HL-60 (cell line): Measurements from ENCODE around the gene SCN1B.

Source experiments
- DNase-seq, 2 experiments: peaks; one replicate each; pipeline ENCODE4 v3.0.0-alpha.2; 2010 to 2020; ENCODE audit warnings: low read depth in 1 of 2, low spot score in 1 of 2
- H3K27ac ChIP-seq: fragments of 250-450 bp; sonication (Bioruptor Pico); replicated peaks from 2 replicates; pipeline ENCODE4 v1.5.1; 2020; ENCODE audit warnings: mild to moderate bottlenecking, moderate library complexity
- H3K27me3 ChIP-seq: fragments of 250-450 bp; sonication (Bioruptor Pico); 2 replicates; pipeline ENCODE4 v1.5.1; 2021; ENCODE audit warnings: mild to moderate bottlenecking, moderate library complexity; ENCODE audit not compliant: insufficient read depth, poor library complexity, severe bottlenecking
- H3K4me3 ChIP-seq: replicated peaks from 2 replicates; pipeline ENCODE4 v1.5.1; 2011; ENCODE audit warnings: mild to moderate bottlenecking, control low read depth, low read length; ENCODE audit not compliant: insufficient read depth
- GABPA ChIP-seq: IDR thresholded peaks from 2 replicates; pipeline ENCODE4 v1.6.1; 2012; ENCODE audit warnings: low read depth
- POLR2AphosphoS5 ChIP-seq: IDR thresholded peaks from 2 replicates; pipeline ENCODE4 v1.6.1; 2012; ENCODE audit warnings: low read depth
- REST ChIP-seq: IDR thresholded peaks from 2 replicates; pipeline ENCODE4 v1.6.1; 2012; ENCODE audit warnings: low read depth; ENCODE audit not compliant: insufficient replicate concordance
- SPI1 ChIP-seq: IDR thresholded peaks from 2 replicates; pipeline ENCODE4 v1.6.1; 2012; ENCODE audit warnings: low read depth, mild to moderate bottlenecking, borderline replicate concordance
- TF ChIP-seq, protein P1 (sequence below): IDR thresholded peaks from one replicate; pipeline ENCODE4 v1.5.1; 2011; ENCODE audit warnings: low read length, control low read depth, inconsistent platforms; ENCODE audit not compliant: insufficient read depth

Gene SCN1B

GRCh38 chr19:35024095-35024494 lies 6.2 kb upstream of the SCN1B start:
- TF ChIP-seq REST (no peak), GABPA (no peak), POLR2AphosphoS5 (no peak; the same call in 1 of the 2 replicates), SPI1 (no peak)
- TF ChIP-seq, protein P1, sequence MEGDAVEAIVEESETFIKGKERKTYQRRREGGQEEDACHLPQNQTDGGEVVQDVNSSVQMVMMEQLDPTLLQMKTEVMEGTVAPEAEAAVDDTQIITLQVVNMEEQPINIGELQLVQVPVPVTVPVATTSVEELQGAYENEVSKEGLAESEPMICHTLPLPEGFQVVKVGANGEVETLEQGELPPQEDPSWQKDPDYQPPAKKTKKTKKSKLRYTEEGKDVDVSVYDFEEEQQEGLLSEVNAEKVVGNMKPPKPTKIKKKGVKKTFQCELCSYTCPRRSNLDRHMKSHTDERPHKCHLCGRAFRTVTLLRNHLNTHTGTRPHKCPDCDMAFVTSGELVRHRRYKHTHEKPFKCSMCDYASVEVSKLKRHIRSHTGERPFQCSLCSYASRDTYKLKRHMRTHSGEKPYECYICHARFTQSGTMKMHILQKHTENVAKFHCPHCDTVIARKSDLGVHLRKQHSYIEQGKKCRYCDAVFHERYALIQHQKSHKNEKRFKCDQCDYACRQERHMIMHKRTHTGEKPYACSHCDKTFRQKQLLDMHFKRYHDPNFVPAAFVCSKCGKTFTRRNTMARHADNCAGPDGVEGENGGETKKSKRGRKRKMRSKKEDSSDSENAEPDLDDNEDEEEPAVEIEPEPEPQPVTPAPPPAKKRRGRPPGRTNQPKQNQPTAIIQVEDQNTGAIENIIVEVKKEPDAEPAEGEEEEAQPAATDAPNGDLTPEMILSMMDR = no peak
- Histone ChIP-seq H3K27me3 (no peaks in the 10 kb centered on the region), H3K4me3 (no peak overlapping the region), H3K27ac (no peak overlapping the region)
- no peak for DNase-seq

GRCh38 chr19:35025969-35026368 lies 4.3 kb upstream of the SCN1B start:
- TF ChIP-seq POLR2AphosphoS5 (no peak), REST (no peak), GABPA (no peak), SPI1 (no peak)
- TF ChIP-seq, protein P1 = no peak
- Histone ChIP-seq H3K27ac (no peak overlapping the region), H3K4me3 (no peak overlapping the region), H3K27me3 (peaks cover 6% of the 10 kb centered on the region)
- DNase-seq = no peak

GRCh38 chr19:35026418-35026817 lies 3.9 kb upstream of the SCN1B start:
- no peak for TF ChIP-seq SPI1
- TF ChIP-seq REST = no peak
- no peak for TF ChIP-seq POLR2AphosphoS5
- TF ChIP-seq GABPA = no peak
- TF ChIP-seq, protein P1 = no peak
- Histone ChIP-seq H3K4me3 (no peak overlapping the region), H3K27ac (no peak overlapping the region), H3K27me3 (peaks cover 9% of the 10 kb centered on the region)
- DNase-seq = no peak
